Measurements from ENCODE around the gene RNF144A. TPM values are rescaled to one million over a fixed set of nuclear protein-coding genes. Genes with fewer than 3 reads are reported as not detected.
A peak's percentile ranks its signal among the peaks of the same experiment; 100 is the strongest.

Gene RNF144A
- total RNA-seq, 6 experiments from 2014 or later: 1.2 to 3.2 (median 2.0) TPM

GRCh38 chr2:6966446-6966940 is 49.3 kb downstream of the RNF144A start:
- no peaks in the 10 kb centered on the region for H3K36me3 ChIP-seq
- no peak for DNase-seq
- H3K4me3 ChIP-seq: no peak overlapping the region
- TF ChIP-seq CTCF (IDR thresholded peaks at IDR 0.05) (no peak), POLR2A (IDR thresholded peaks at IDR 0.05) (no peak)
- 67% methylated on average over 5 of the region's 7 CpGs for WGBS (ENCODE audit: insufficient coverage, low coverage, low lambda C conversion rate, missing lambda C conversion rate)
- H3K4me1 ChIP-seq: no peaks in the 10 kb centered on the region
- no peaks in the 10 kb centered on the region for H3K27me3 ChIP-seq
- ATAC-seq: no peak
- H3K27ac ChIP-seq: no peak overlapping the region
- intact Hi-C loops (cut with DNase I): no loop called here
- no peaks in the 10 kb centered on the region for H3K9me3 ChIP-seq

- Histone ChIP-seq H3K36me3 (no peaks in the 10 kb centered on the region), H3K27ac (no peak overlapping the region), H3K9me3 (no peaks in the 10 kb centered on the region), H3K4me1 (no peaks in the 10 kb centered on the region), H3K27me3 (no peaks in the 10 kb centered on the region), H3K4me3 (no peak overlapping the region)
- ATAC-seq: no peak
- intact Hi-C loops (cut with DNase I): no loop called here
- WGBS (ENCODE audit: insufficient coverage, low coverage, low lambda C conversion rate, missing lambda C conversion rate): 74% methylated on average over 7 of the region's 7 CpGs
- peak in 1 of 3 donors; percentile 24 for DNase-seq
- TF ChIP-seq CTCF (IDR thresholded peaks at IDR 0.05) (no peak), POLR2A (IDR thresholded peaks at IDR 0.05) (no peak)
These were observed 50.1 kb downstream of the RNF144A start for GRCh38 chr2:6967301-6967700.

GRCh38 chr2:6968319-6969100 is 51.3 kb downstream of the RNF144A start:
- no peaks in the 10 kb centered on the region for H3K36me3 ChIP-seq
- intact Hi-C loops (cut with DNase I): no loop called here
- no peak overlapping the region for H3K4me3 ChIP-seq
- H3K27me3 ChIP-seq: no peaks in the 10 kb centered on the region
- H3K27ac ChIP-seq: no peak overlapping the region
- ATAC-seq: no peak
- TF ChIP-seq POLR2A (IDR thresholded peaks at IDR 0.05) (no peak), CTCF (IDR thresholded peaks at IDR 0.05) (no peak)
- H3K4me1 ChIP-seq: no peaks in the 10 kb centered on the region
- DNase-seq: peak in 1 of 3 donors; percentile 31
- WGBS (ENCODE audit: insufficient coverage, low coverage, low lambda C conversion rate, missing lambda C conversion rate): 84% methylated on average over 3 of the region's 10 CpGs
- H3K9me3 ChIP-seq: no peaks in the 10 kb centered on the region

GRCh38 chr2:6970551-6970950 is 53.3 kb downstream of the RNF144A start:
- no peak for DNase-seq
- no CpG with 5 or more reads among the region's 1 CpG for WGBS (ENCODE audit: insufficient coverage, low coverage, low lambda C conversion rate, missing lambda C conversion rate)
- no peak for ATAC-seq
- H3K4me3 ChIP-seq: no peak overlapping the region
- no peaks in the 10 kb centered on the region for H3K27me3 ChIP-seq
- no peaks in the 10 kb centered on the region for H3K36me3 ChIP-seq
- H3K9me3 ChIP-seq: no peaks in the 10 kb centered on the region
- H3K4me1 ChIP-seq: no peaks in the 10 kb centered on the region
- intact Hi-C loops (cut with DNase I): no loop called here
- no peak overlapping the region for H3K27ac ChIP-seq
- TF ChIP-seq POLR2A (IDR thresholded peaks at IDR 0.05) (no peak), CTCF (IDR thresholded peaks at IDR 0.05) (no peak)

All from right lobe of liver (tissue), 6 donors.